ENCODE measurements around the gene UTF1. TPM values are rescaled to one million over a fixed set of nuclear protein-coding genes. Genes with fewer than 3 reads are reported as not detected.
A peak's percentile ranks its signal among the peaks of the same experiment; 100 is the strongest.

Gene UTF1
- total RNA-seq, result not detected in 2 replicates
- long read RNA-seq, result 0 reads

GRCh38 chr10:133230044-133230361, at the start of gene UTF1:
UTF1 (plus strand) TSS chr10:133230217; CDS start chr10:133230289, 72 bp downstream.
- no peak for TF ChIP-seq CTCF (conservative IDR thresholded peaks at IDR 0.05)
- Mint-ChIP-seq H3K4me1 (peaks cover 10% of the 10 kb centered on the region), H3K9me3 (no peaks in the 10 kb centered on the region), H3K36me3 (ENCODE audit: low read depth) (peaks cover 3% of the 10 kb centered on the region), H3K27me3 (ENCODE audit: low read depth) (peaks cover 90% of the 10 kb centered on the region), H3K4me3 (peak within 1 kb of the TSS; percentile 44), H3K27ac (ENCODE audit: unreplicated experiment) (no peak within 1 kb of the TSS)
- no peak for DNase-seq (ENCODE audit: low read depth, low spot score)

GRCh38 chr10:133180965-133181639, 48.9 kb upstream of the UTF1 start:
- Mint-ChIP-seq H3K27ac (ENCODE audit: unreplicated experiment) (no peak overlapping the region), H3K9me3 (peaks cover 12% of the 10 kb centered on the region), H3K36me3 (ENCODE audit: low read depth) (peaks cover 13% of the 10 kb centered on the region), H3K4me1 (no peaks in the 10 kb centered on the region), H3K4me3 (no peak overlapping the region), H3K27me3 (ENCODE audit: low read depth) (no peaks in the 10 kb centered on the region)
- DNase-seq (ENCODE audit: low read depth, low spot score), result no peak
- no peak for TF ChIP-seq CTCF (conservative IDR thresholded peaks at IDR 0.05)

- no peak for TF ChIP-seq CTCF (conservative IDR thresholded peaks at IDR 0.05)
- Mint-ChIP-seq H3K4me1 (peaks cover 4% of the 10 kb centered on the region), H3K9me3 (peaks cover 9% of the 10 kb centered on the region), H3K36me3 (ENCODE audit: low read depth) (peaks cover 11% of the 10 kb centered on the region), H3K27me3 (ENCODE audit: low read depth) (no peaks in the 10 kb centered on the region), H3K4me3 (no peak overlapping the region), H3K27ac (ENCODE audit: unreplicated experiment) (no peak overlapping the region)
- no peak for DNase-seq (ENCODE audit: low read depth, low spot score)
Observed at GRCh38 chr10:133182190-133182589, 47.8 kb upstream of the UTF1 start.

GRCh38 chr10:133182791-133183645, 47.0 kb upstream of the UTF1 start:
- no peaks in the 10 kb centered on the region for H3K27me3 Mint-ChIP-seq (ENCODE audit: low read depth)
- no peak overlapping the region for H3K27ac Mint-ChIP-seq (ENCODE audit: unreplicated experiment)
- peaks cover 4% of the 10 kb centered on the region for H3K4me1 Mint-ChIP-seq
- H3K4me3 Mint-ChIP-seq, result no peak overlapping the region
- peaks cover 4% of the 10 kb centered on the region for H3K36me3 Mint-ChIP-seq (ENCODE audit: low read depth)
- no peak for TF ChIP-seq CTCF (conservative IDR thresholded peaks at IDR 0.05)
- DNase-seq (ENCODE audit: low read depth, low spot score), result no peak
- H3K9me3 Mint-ChIP-seq, result peaks cover under 1% of the 10 kb centered on the region

GRCh38 chr10:133183646-133184378, 46.2 kb upstream of the UTF1 start:
- no peaks in the 10 kb centered on the region for H3K27me3 Mint-ChIP-seq (ENCODE audit: low read depth)
- DNase-seq (ENCODE audit: low read depth, low spot score), result no peak
- H3K36me3 Mint-ChIP-seq (ENCODE audit: low read depth), result peaks cover 4% of the 10 kb centered on the region
- no peak overlapping the region for H3K27ac Mint-ChIP-seq (ENCODE audit: unreplicated experiment)
- no peak overlapping the region for H3K4me3 Mint-ChIP-seq
- no peaks in the 10 kb centered on the region for H3K9me3 Mint-ChIP-seq
- peaks cover 4% of the 10 kb centered on the region for H3K4me1 Mint-ChIP-seq
- no peak for TF ChIP-seq CTCF (conservative IDR thresholded peaks at IDR 0.05)

Measured in neural crest cell (in vitro differentiated cells).